ENCODE data around the gene CBFA2T3.

The CBFA2T3 gene

GRCh38 chr16:88913001-88913612 is 63.9 kb downstream of the CBFA2T3 start:
- peak overlapping the region in 4 of 11 experiments; percentile 50 to 59 (median 57); a peak in 3 of 22 replicates for H3K9ac ChIP-seq
- H4K20me1 ChIP-seq = peaks cover 63 to 91% (median 85%) of the 10 kb centered on the region in 11 experiments; a peak in 21 of 22 replicates
- H3K27ac ChIP-seq = peak overlapping the region in 1 of 11 experiments; percentile 60; a peak in 2 of 22 replicates
- H3K36me3 ChIP-seq = peaks cover 0 to 12% (median 3%) of the 10 kb centered on the region in 11 experiments; a peak in 10 of 22 replicates
- peaks cover 0 to 10% (median 0%) of the 10 kb centered on the region in 11 experiments; a peak in 2 of 22 replicates for H3K9me3 ChIP-seq (replicated peaks in 1 of 11)
- H3K27me3 ChIP-seq = peaks cover 0 to 31% (median 0%) of the 10 kb centered on the region in 11 experiments; a peak in 3 of 22 replicates
- H3K4me1 ChIP-seq = peaks cover 13 to 91% (median 85%) of the 10 kb centered on the region in 10 experiments
- peak overlapping the region in 10 of 11 experiments; percentile 16 to 92 (median 88); a peak in 18 of 22 replicates for H3K4me2 ChIP-seq
- H3K4me3 ChIP-seq = no peak overlapping the region
- TF ChIP-seq Cebpa-rat (IDR thresholded peaks at IDR 0.05) = no peak

- peak overlapping the region in 5 of 11 experiments; percentile 22 to 59 (median 56); a peak in 10 of 22 replicates for H3K9ac ChIP-seq
- peaks cover 0 to 12% (median 3%) of the 10 kb centered on the region in 11 experiments; a peak in 10 of 22 replicates for H3K36me3 ChIP-seq
- H3K4me2 ChIP-seq = peak overlapping the region in 10 of 11 experiments; percentile 16 to 92 (median 88); a peak in 19 of 22 replicates
- H3K9me3 ChIP-seq (replicated peaks in 1 of 11) = peaks cover 0 to 10% (median 0%) of the 10 kb centered on the region in 11 experiments; a peak in 2 of 22 replicates
- H3K27ac ChIP-seq = peak overlapping the region in 2 of 11 experiments; percentile 8 to 60; a peak in 2 of 22 replicates
- H3K27me3 ChIP-seq = peaks cover 0 to 28% (median 0%) of the 10 kb centered on the region in 11 experiments; a peak in 3 of 22 replicates
- H3K4me3 ChIP-seq = no peak overlapping the region; a peak in 1 of 20 replicates
- H4K20me1 ChIP-seq = peaks cover 65 to 91% (median 85%) of the 10 kb centered on the region in 11 experiments
- peaks cover 9 to 91% (median 85%) of the 10 kb centered on the region in 10 experiments for H3K4me1 ChIP-seq
- TF ChIP-seq Cebpa-rat (IDR thresholded peaks at IDR 0.05) = no peak
Observed at GRCh38 chr16:88912556-88912955, 64.5 kb downstream of the CBFA2T3 start.

GRCh38 chr16:88911946-88912310 is 65.1 kb downstream of the CBFA2T3 start:
- Histone ChIP-seq H3K9ac (peak overlapping the region in 7 of 11 experiments; percentile 16 to 59 (median 50); a peak in 10 of 22 replicates), H3K4me1 (peaks cover 8 to 91% (median 85%) of the 10 kb centered on the region in 10 experiments), H3K27ac (peak overlapping the region in 4 of 11 experiments; percentile 23 to 60 (median 34); a peak in 6 of 22 replicates), H3K27me3 (peaks cover 0 to 21% (median 0%) of the 10 kb centered on the region in 11 experiments; a peak in 2 of 22 replicates), H3K36me3 (peaks cover 0 to 12% (median 3%) of the 10 kb centered on the region in 11 experiments; a peak in 10 of 22 replicates), H3K4me3 (no peak overlapping the region; a peak in 1 of 20 replicates), H3K4me2 (peak overlapping the region in 9 of 11 experiments; percentile 16 to 92 (median 89); a peak in 18 of 22 replicates), H4K20me1 (peaks cover 66 to 91% (median 85%) of the 10 kb centered on the region in 11 experiments), H3K9me3 (replicated peaks in 1 of 11) (peaks cover 0 to 10% (median 0%) of the 10 kb centered on the region in 11 experiments; a peak in 2 of 22 replicates)
- TF ChIP-seq Cebpa-rat (IDR thresholded peaks at IDR 0.05) = no peak

- peaks cover 0 to 10% (median 0%) of the 10 kb centered on the region in 11 experiments; a peak in 2 of 22 replicates for H3K9me3 ChIP-seq (replicated peaks in 1 of 11)
- H3K4me1 ChIP-seq = peaks cover 5 to 91% (median 85%) of the 10 kb centered on the region in 10 experiments; a peak in 18 of 20 replicates
- peak overlapping the region in 4 of 11 experiments; percentile 24 to 60 (median 40); a peak in 8 of 22 replicates for H3K27ac ChIP-seq
- H3K27me3 ChIP-seq = peaks cover 0 to 20% (median 0%) of the 10 kb centered on the region in 11 experiments; a peak in 2 of 22 replicates
- no peak overlapping the region for H3K4me3 ChIP-seq
- peaks cover 69 to 92% (median 89%) of the 10 kb centered on the region in 11 experiments for H4K20me1 ChIP-seq
- peak overlapping the region in 6 of 11 experiments; percentile 16 to 59 (median 53); a peak in 8 of 22 replicates for H3K9ac ChIP-seq
- peaks cover 0 to 12% (median 3%) of the 10 kb centered on the region in 11 experiments; a peak in 10 of 22 replicates for H3K36me3 ChIP-seq
- no peak for TF ChIP-seq Cebpa-rat (IDR thresholded peaks at IDR 0.05)
- peak overlapping the region in 9 of 11 experiments; percentile 16 to 92 (median 89); a peak in 18 of 22 replicates for H3K4me2 ChIP-seq
Observed at GRCh38 chr16:88911136-88911945, 65.7 kb downstream of the CBFA2T3 start.

GRCh38 chr16:88910284-88911135 is 66.5 kb downstream of the CBFA2T3 start:
- H3K27ac ChIP-seq = peak overlapping the region in 4 of 11 experiments; percentile 24 to 60 (median 40); a peak in 4 of 22 replicates
- peaks cover 5 to 91% (median 84%) of the 10 kb centered on the region in 10 experiments; a peak in 17 of 20 replicates for H3K4me1 ChIP-seq
- peaks cover 77 to 92% (median 91%) of the 10 kb centered on the region in 11 experiments for H4K20me1 ChIP-seq
- H3K4me3 ChIP-seq = no peak overlapping the region
- peak overlapping the region in 3 of 11 experiments; percentile 50 to 59 (median 58); a peak in 4 of 22 replicates for H3K9ac ChIP-seq
- peaks cover 0 to 20% (median 0%) of the 10 kb centered on the region in 11 experiments; a peak in 2 of 22 replicates for H3K27me3 ChIP-seq
- TF ChIP-seq Cebpa-rat (IDR thresholded peaks at IDR 0.05) = no peak
- peaks cover 0 to 12% (median 3%) of the 10 kb centered on the region in 11 experiments; a peak in 10 of 22 replicates for H3K36me3 ChIP-seq
- H3K4me2 ChIP-seq = peak overlapping the region in 9 of 11 experiments; percentile 16 to 92 (median 89); a peak in 16 of 22 replicates
- peaks cover 0 to 10% (median 0%) of the 10 kb centered on the region in 11 experiments; a peak in 2 of 22 replicates for H3K9me3 ChIP-seq (replicated peaks in 1 of 11)

- peaks cover 5 to 98% (median 90%) of the 10 kb centered on the region in 10 experiments; a peak in 19 of 20 replicates for H3K4me1 ChIP-seq
- H3K4me3 ChIP-seq = no peak overlapping the region
- TF ChIP-seq Cebpa-rat (IDR thresholded peaks at IDR 0.05) = no peak
- H3K27me3 ChIP-seq = peaks cover 0 to 20% (median 0%) of the 10 kb centered on the region in 11 experiments; a peak in 2 of 22 replicates
- peaks cover 0 to 12% (median 3%) of the 10 kb centered on the region in 11 experiments; a peak in 10 of 22 replicates for H3K36me3 ChIP-seq
- peaks cover 0 to 10% (median 0%) of the 10 kb centered on the region in 11 experiments; a peak in 2 of 22 replicates for H3K9me3 ChIP-seq (replicated peaks in 1 of 11)
- H3K9ac ChIP-seq = no peak overlapping the region
- H4K20me1 ChIP-seq = peaks cover 84 to 99% (median 98%) of the 10 kb centered on the region in 11 experiments
- H3K27ac ChIP-seq = no peak overlapping the region
- peak overlapping the region in 4 of 11 experiments; percentile 20 to 61 (median 45); a peak in 3 of 22 replicates for H3K4me2 ChIP-seq
Observed at GRCh38 chr16:88909431-88910210, 67.4 kb downstream of the CBFA2T3 start.

Data from BLaER1 treated with 17β-estradiol and CSF1 and Interleukin-3, amounts not matched to agents 10 nM and 100 nM (cell line).